GM18520 (cell line): ENCODE data around the gene RLBP1.
"Not testable (repeated sequence)": the region's sequence is repeated elsewhere in the genome, so short reads cannot be mapped to it uniquely, and the experiment has no call there.

Experiments used
- ATAC-seq: cut with Tn5 transposase; IDR thresholded peaks from one replicate; pipeline ENCODE4 v1.9.1; 2021; ENCODE audit not compliant: unreplicated experiment

RLBP1 gene

GRCh38 chr15:89221543-89221942 lies at the start of gene RLBP1:
Gene RLBP1 (minus strand): TSS chr15:89221579. CDS start chr15:89218975, 2,604 bp downstream.
- ATAC-seq = no peak

GRCh38 chr15:89250142-89250541 lies 28.8 kb upstream of the RLBP1 start:
- not testable (repeated sequence) for ATAC-seq

- ATAC-seq = no peak
Observed at GRCh38 chr15:89248584-89248983, 27.2 kb upstream of the RLBP1 start.

GRCh38 chr15:89247446-89247845 lies 26.1 kb upstream of the RLBP1 start:
- no peak for ATAC-seq

- no peak for ATAC-seq
Observed at GRCh38 chr15:89244574-89244903, 23.2 kb upstream of the RLBP1 start.

- ATAC-seq = peak; percentile 89
Observed at GRCh38 chr15:89243691-89244573, 22.6 kb upstream of the RLBP1 start, which contains the start of gene FANCI. Gene FANCI (plus strand): TSS chr15:89243979. CDS start chr15:89247648, 3,669 bp downstream.

GRCh38 chr15:89243046-89243690 lies 21.8 kb upstream of the RLBP1 start:
- ATAC-seq = no peak

GRCh38 chr15:89239883-89240810 lies 18.8 kb upstream of the RLBP1 start:
- not testable (repeated sequence) for ATAC-seq

GRCh38 chr15:89231832-89232231 lies 10.5 kb upstream of the RLBP1 start:
- ATAC-seq = no peak

GRCh38 chr15:89230277-89230676 lies 8.9 kb upstream of the RLBP1 start:
- no peak for ATAC-seq

GRCh38 chr15:89227425-89227824 lies 6.0 kb upstream of the RLBP1 start:
- ATAC-seq = no peak

GRCh38 chr15:89226359-89227221 lies 5.2 kb upstream of the RLBP1 start:
- no peak for ATAC-seq

GRCh38 chr15:89225588-89225987 lies 4.2 kb upstream of the RLBP1 start:
- ATAC-seq = no peak

GRCh38 chr15:89218531-89218930 lies 2.8 kb downstream of the RLBP1 start:
- no peak for ATAC-seq

- ATAC-seq = no peak
Observed at GRCh38 chr15:89217686-89218376, 3.5 kb downstream of the RLBP1 start.

- no peak for ATAC-seq
Observed at GRCh38 chr15:89217031-89217430, 4.3 kb downstream of the RLBP1 start.

GRCh38 chr15:89215627-89216026 lies 5.8 kb downstream of the RLBP1 start:
- ATAC-seq = no peak

- no peak for ATAC-seq
Observed at GRCh38 chr15:89211678-89212170, 9.7 kb downstream of the RLBP1 start.

GRCh38 chr15:89209057-89209456 lies 12.3 kb downstream of the RLBP1 start:
- ATAC-seq = no peak
